Stimulated activated naive CD4-positive, alpha-beta T cell (primary cell): Measurements from ENCODE around the gene VIM.

Source experiments
- DNase-seq, 6 experiments: peaks; one replicate each; lab custom pipeline; 2025; lab: John Stamatoyannopoulos, UW

VIM gene

DNA sequence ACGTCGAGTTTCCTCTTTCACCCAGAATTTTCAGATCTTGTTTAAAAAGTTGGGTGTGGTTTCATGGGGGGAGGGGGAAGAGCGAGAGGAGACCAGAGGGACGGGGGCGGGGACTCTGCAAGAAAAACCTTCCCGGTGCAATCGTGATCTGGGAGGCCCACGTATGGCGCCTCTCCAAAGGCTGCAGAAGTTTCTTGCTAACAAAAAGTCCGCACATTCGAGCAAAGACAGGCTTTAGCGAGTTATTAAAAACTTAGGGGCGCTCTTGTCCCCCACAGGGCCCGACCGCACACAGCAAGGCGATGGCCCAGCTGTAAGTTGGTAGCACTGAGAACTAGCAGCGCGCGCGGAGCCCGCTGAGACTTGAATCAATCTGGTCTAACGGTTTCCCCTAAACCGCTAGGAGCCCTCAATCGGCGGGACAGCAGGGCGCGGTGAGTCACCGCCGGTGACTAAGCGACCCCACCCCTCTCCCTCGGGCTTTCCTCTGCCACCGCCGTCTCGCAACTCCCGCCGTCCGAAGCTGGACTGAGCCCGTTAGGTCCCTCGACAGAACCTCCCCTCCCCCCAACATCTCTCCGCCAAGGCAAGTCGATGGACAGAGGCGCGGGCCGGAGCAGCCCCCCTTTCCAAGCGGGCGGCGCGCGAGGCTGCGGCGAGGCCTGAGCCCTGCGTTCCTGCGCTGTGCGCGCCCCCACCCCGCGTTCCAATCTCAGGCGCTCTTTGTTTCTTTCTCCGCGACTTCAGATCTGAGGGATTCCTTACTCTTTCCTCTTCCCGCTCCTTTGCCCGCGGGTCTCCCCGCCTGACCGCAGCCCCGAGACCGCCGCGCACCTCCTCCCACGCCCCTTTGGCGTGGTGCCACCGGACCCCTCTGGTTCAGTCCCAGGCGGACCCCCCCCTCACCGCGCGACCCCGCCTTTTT lies at the start of gene VIM:
Gene VIM, plus strand, starts transcription at position 151 of the 925 bp plus-strand sequence. CDS start 1,182 bp downstream, outside the sequence.
- peak; percentile 66 to 88 (median 80) for DNase-seq

GRCh38 chr10:17179002-17179401 lies 49.0 kb upstream of the VIM start:
- no peak for DNase-seq

DNA sequence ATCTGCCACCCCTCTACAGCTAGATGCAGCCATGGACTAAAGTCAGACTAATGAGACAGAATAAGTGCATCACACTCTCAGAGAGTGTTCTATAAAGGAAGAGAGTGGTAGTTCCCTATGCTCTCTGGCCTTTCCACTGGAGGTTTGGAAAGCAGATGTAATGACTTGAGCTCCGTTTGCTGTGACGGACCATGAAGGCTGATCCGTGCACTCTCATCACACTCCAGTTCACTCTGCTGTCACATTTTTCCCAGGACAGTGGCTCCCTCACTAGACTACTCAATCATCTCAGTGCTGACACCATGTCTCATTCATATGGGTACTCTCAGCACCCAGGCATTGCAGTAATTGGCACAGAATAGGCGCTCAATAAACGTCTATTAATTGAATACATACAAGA lies 46.9 kb upstream of the VIM start:
- DNase-seq = no peak

- no peak for DNase-seq
Observed at GRCh38 chr10:17181751-17182150, 46.3 kb upstream of the VIM start.

DNA sequence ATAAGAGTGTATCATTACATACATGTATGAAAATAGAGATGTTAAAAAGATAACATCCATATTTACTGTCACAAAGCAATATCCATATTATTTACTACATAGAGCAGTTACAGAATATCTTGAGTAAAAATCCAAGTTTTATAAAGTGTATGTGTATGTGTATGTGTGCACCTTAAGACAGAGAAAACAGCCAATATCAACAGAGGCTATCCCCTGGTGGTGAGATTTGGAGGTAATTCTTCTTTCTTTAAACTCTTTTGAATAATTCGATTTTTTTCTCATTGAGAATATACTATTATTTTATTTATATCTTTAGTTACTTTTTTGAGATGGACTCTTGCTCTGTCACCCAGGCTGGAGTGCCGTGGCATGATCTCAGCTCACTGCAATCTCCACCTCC lies 44.9 kb upstream of the VIM start:
- no peak for DNase-seq

GRCh38 chr10:17185873-17186272 lies 42.2 kb upstream of the VIM start:
- no peak for DNase-seq

GRCh38 chr10:17188644-17189172 lies 39.3 kb upstream of the VIM start:
- no peak for DNase-seq

DNA sequence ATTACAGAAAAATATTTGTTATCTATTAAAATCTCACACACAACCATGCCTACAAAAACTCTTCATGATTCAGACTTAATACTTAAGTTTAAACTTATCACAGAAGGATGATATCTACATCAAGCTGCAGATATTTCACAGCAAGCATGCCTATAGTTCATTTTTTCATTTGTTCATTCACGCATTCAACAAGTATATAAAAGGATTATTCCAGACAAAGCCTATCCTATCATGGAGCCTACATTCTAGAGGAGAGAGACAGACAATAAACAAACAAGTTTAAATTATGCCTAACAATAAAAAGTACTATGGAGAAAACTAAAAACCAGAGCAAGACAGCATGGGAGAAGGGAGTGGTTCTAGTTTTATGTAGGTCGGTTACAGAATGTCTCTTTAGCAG lies 37.4 kb upstream of the VIM start:
- DNase-seq = no peak

DNA sequence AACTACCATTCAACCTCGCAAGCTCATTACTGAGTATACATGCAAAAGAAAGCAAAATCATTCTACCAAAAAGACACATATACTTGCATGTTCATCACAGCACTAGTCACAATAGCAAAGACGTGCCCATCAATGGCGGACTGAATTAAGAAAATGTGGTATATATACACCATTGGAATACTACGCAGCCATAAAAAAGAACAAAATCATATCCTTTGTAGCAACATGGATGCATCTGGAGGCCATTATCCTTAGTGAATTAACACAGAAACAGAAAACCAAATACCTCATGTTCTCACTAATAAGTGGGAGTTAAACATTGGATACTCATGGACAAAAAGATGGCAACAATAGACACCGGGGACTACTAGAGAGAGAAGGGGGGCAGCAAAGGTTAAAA lies 33.0 kb upstream of the VIM start:
- DNase-seq = no peak

DNA sequence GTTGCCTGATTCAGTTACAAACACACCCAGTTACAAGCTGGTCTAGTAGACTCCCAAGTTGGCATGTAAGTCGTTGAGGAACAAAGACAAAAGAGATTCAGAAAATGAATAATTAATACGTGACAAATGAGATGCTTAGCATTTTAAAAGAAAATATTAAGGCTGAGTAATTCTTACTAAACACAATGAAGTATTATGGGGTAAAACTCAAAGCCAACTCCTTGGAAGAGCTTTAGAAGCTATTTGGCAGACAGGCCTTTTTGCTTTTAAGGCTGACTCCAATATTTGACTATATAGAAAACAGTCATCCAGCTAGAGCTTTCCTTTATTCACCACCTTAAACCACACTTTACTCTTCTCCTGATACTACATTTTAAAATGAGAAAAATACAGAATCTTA lies 32.0 kb upstream of the VIM start:
- DNase-seq = no peak

DNA sequence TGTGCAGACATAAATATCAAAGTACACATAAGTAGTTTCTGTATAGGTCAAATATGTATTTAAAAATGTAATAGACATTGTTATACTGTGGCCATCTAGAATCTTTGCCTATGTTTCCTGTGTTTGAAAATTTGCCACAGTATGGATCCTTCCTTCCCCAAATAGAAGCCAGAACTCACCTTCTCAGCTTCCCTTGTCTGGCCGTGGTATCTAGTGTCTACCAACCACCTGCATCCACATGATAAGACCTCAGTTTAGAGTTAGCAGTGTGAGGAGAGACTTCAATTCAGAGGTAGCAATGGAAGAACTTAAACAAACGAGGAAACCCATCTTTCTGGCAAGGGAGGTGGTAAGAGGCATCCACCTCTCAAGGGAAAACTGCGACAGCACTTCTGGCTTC lies 31.5 kb upstream of the VIM start:
- no peak for DNase-seq

- no peak for DNase-seq
Observed at GRCh38 chr10:17199351-17199804, 28.7 kb upstream of the VIM start.

- DNase-seq = no peak
Observed at GRCh38 chr10:17200001-17200911, 27.8 kb upstream of the VIM start.

DNA sequence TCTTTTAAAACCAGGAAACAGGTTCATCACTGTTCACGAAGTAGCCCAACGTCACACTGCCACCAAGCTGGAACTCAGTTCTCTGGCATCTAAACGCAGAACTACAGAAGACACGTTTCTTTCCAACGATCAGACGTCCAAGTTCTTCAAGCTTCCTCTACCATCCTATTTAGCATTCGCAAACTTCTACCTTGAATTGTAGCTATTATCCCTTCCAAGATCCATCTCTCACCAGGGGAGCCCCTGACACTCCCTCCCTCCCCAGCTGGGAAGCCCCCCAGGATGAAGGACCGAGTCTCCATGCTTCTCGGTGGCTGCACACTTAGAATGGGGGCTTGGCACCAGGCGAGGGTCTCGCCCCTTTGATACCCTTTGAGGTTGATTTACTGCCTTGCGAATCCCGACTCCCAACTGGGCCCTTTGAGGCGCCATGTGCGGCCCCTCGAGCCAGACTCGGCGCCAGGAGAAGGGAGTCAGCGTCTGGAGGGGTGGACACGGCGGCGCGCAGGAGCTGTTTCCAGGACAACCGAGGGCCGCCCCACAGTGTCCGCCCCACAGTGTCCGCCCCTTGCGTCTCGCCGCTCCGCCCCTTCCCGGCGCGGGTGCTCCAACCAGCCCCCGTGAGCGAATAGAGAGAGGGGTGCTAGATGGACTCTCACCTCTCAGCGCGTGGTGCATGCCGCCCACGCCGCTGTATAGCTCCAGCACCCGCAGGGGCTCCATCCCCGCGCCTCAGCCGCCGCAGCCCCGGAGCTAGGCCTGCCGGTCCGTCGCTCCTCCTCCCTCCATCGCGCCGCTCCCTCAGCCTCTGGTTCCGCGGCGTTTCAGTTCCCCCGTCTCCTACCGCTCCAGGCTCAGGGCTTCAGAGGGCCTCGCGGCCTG lies 26.9 kb upstream of the VIM start, which contains the start of gene TRDMT1:
Gene TRDMT1, minus strand, starts transcription at position 761 of the 882 bp plus-strand sequence. Its CDS starts 38 bp downstream, at position 723.
- peak; percentile 51 to 82 (median 73) for DNase-seq

DNA sequence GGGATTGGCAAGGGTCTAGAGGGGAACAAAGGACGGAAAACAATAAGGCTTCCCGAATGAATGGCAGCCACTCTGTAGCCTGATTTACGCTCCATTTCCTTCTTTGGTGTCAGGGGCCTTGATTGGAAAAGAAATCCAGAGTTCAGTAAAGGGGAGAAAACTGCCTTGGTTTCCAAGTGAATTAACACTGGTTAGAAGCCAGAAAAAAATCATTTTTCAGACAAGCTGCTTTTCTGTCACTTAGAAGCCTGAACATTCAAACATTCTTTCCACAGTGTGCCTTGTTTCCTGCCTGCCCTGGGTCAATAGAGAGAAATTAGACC lies 26.3 kb upstream of the VIM start:
- DNase-seq = no peak

- no peak for DNase-seq
Observed at GRCh38 chr10:17202506-17202905, 25.5 kb upstream of the VIM start.

DNA sequence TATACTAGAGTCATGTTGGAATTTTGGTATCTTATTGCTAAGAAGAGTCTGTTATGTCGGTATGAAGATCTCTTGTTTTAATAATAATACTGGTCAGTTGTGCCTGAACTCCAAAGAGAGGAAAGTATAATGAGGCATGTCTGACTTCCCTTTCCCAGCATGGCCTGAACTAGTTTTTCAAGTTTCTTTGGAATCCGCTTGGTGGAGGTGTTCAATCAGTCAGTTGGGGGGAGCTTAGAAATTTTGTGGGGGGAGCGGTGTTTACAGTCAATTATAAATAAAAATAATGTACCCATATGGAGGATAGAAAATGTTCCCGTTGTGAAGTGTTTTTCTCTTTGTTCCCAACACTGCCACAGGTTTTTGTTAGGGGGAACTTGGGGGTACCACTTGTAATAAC lies 25.0 kb upstream of the VIM start:
- DNase-seq = no peak

- no peak for DNase-seq
Observed at GRCh38 chr10:17203416-17203815, 24.6 kb upstream of the VIM start.

GRCh38 chr10:17206210-17206709 lies 21.8 kb upstream of the VIM start:
- peak; percentile 7 to 71 (median 40) for DNase-seq

DNA sequence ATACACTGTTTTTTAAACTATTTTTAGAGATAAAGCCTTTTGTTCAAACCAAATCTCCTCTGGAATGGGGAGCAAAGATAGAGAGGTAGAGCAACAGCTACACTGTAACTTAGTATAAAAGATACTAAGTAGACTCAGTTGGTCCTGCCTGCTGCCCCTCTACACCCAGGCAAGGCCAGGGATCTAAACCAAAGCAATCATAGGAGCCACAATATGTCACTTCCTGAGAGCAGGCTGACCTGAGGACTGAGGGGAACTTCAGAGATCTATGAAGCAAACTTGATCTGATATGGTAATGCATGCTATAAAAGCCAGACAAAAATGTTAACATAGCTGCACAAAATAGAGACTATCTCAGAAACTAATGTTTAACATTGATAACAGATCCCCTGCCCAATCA lies 19.6 kb upstream of the VIM start:
- no peak for DNase-seq

- no peak for DNase-seq
Observed at GRCh38 chr10:17209302-17209701, 18.7 kb upstream of the VIM start.
